Vagina (tissue), 2 donors: ENCODE data around the gene DHX15.

Experiments used
- POLR2A ChIP-seq, 2 donors: fragments of 450-650 bp; IDR thresholded peaks; one replicate each; pipeline ENCODE4 v1.6.1; 2017; ENCODE audit warnings: antibody characterized with exemption in 2 of 2, mild to moderate bottlenecking in 2 of 2, moderate library complexity in 2 of 2
- POLR2AphosphoS5 ChIP-seq, 2 donors: sonication (generic); formaldehyde crosslinking; IDR thresholded peaks; one replicate each; pipeline ENCODE4 v1.9.0; 2017; ENCODE audit warnings: antibody characterized with exemption in 2 of 2, mild to moderate bottlenecking in 2 of 2, low read depth in 1 of 2; ENCODE audit not compliant: insufficient read depth in 1 of 2
- TF ChIP-seq, protein P1 (sequence below), 3 experiments: fragments of 450-650 bp in 2 of 3; fragments of 200-600 bp in 1 of 3; sonication (generic) in 1 of 3; IDR thresholded peaks; one replicate each; pipeline ENCODE4 v1.5.1; 2017 to 2019; ENCODE audit warnings: antibody characterized with exemption in 3 of 3, mild to moderate bottlenecking in 2 of 3, moderate library complexity in 2 of 3

- TF ChIP-seq, protein P1, sequence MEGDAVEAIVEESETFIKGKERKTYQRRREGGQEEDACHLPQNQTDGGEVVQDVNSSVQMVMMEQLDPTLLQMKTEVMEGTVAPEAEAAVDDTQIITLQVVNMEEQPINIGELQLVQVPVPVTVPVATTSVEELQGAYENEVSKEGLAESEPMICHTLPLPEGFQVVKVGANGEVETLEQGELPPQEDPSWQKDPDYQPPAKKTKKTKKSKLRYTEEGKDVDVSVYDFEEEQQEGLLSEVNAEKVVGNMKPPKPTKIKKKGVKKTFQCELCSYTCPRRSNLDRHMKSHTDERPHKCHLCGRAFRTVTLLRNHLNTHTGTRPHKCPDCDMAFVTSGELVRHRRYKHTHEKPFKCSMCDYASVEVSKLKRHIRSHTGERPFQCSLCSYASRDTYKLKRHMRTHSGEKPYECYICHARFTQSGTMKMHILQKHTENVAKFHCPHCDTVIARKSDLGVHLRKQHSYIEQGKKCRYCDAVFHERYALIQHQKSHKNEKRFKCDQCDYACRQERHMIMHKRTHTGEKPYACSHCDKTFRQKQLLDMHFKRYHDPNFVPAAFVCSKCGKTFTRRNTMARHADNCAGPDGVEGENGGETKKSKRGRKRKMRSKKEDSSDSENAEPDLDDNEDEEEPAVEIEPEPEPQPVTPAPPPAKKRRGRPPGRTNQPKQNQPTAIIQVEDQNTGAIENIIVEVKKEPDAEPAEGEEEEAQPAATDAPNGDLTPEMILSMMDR (IDR thresholded peaks at IDR 0.05): no peak
- TF ChIP-seq POLR2AphosphoS5 (IDR thresholded peaks at IDR 0.05; ENCODE audit: insufficient read depth in 1 of 2, low read depth in 1 of 2): no peak
- no peak for TF ChIP-seq POLR2A (IDR thresholded peaks at IDR 0.05)
Measured at GRCh38 chr4:24599275-24599674, 14.9 kb upstream of the DHX15 start.
